ENCODE measurements around the gene MRPL34.

DNA sequence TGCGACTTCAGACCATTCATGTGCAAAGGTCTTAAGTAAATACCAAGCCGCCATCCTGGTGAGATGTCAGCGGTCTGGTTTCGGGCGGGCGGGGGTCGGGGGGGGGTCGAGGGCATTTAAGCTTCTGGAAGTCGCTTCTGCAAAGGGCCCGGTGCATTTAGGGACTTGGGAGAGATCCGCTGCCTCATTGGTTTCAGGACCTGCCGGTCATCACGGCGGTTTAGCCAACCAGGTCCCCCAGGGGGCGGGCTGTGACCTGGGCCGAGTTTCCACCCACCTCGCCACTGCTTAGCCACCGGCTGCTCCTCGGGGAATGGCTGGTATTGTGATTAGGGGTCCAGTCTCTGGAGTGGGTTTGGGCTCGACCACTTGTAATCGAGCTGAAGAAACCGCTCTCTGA lies 16.2 kb upstream of the MRPL34 start:
- TF ChIP-seq, protein P1, sequence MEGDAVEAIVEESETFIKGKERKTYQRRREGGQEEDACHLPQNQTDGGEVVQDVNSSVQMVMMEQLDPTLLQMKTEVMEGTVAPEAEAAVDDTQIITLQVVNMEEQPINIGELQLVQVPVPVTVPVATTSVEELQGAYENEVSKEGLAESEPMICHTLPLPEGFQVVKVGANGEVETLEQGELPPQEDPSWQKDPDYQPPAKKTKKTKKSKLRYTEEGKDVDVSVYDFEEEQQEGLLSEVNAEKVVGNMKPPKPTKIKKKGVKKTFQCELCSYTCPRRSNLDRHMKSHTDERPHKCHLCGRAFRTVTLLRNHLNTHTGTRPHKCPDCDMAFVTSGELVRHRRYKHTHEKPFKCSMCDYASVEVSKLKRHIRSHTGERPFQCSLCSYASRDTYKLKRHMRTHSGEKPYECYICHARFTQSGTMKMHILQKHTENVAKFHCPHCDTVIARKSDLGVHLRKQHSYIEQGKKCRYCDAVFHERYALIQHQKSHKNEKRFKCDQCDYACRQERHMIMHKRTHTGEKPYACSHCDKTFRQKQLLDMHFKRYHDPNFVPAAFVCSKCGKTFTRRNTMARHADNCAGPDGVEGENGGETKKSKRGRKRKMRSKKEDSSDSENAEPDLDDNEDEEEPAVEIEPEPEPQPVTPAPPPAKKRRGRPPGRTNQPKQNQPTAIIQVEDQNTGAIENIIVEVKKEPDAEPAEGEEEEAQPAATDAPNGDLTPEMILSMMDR (IDR thresholded peaks at IDR 0.05), result no peak
- TF ChIP-seq EZH2 (IDR thresholded peaks at IDR 0.05) (no peak), EZH2phosphoT487 (IDR thresholded peaks at IDR 0.05) (no peak)

All from neural progenitor cell (in vitro differentiated cells).